CD4-positive, alpha-beta T cell treated with Interleukin-15 for 4 hours (primary cell): ENCODE measurements around the gene TMEM51.

ENCODE experiments used
- DNase-seq: peaks from one replicate; pipeline ENCODE4 v3.0.0-alpha.2; 2020; ENCODE audit warnings: low spot score

The TMEM51 gene

DNA sequence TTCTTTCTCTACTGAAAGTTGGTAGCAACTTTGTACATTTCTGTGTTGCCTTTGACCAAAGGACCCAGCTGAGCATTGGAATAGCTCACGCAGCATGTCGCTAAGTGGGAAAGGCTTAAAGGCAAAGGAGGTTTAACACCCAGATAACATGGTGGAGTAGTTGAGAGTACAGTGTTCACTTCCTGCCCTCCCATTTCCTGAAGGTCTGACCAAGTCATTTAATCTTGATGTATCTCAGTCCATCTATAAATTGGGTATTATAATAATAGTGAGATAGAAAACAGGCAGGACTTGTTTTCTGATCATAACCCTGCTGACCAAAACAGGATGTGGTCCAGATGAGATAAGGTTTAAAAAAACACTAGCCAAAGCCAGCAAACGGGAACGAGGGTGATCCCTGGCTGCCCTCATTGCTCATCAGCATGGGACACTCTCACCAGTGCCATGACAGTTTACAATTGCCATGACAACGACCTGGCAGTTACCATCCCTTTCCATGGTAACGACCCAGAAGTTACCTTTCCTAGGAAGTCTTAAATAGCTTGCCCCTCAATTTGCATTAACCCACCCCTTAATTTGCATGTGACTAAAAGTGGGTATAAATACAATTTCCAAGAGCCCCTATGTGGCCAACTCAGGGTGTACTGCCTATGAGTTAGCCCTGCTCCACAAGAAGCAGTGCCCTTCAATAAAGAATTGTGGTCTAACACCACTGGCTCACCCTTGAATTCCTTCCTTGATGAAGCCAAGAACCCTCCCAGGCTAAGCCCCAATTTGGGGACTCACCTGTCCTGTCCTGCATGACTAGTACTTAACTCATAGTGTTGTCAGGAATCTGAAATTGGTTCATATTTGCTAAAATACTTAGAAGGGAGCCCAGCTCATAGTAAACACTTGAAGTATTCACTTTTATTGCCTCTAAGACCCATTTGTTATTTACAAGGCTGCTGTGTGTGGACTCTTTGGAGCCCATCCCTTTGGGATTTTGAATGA is 65.0 kb downstream of the TMEM51 start:
- peak; percentile 1 for DNase-seq

GRCh38 chr1:15219280-15220023 is 65.9 kb downstream of the TMEM51 start:
- no peak for DNase-seq

- no peak for DNase-seq
Observed at GRCh38 chr1:15220024-15220392, 66.5 kb downstream of the TMEM51 start.

GRCh38 chr1:15220825-15221431 is 67.4 kb downstream of the TMEM51 start:
- DNase-seq, result no peak

- no peak for DNase-seq
Observed at GRCh38 chr1:15222653-15223303, 69.2 kb downstream of the TMEM51 start.

DNA sequence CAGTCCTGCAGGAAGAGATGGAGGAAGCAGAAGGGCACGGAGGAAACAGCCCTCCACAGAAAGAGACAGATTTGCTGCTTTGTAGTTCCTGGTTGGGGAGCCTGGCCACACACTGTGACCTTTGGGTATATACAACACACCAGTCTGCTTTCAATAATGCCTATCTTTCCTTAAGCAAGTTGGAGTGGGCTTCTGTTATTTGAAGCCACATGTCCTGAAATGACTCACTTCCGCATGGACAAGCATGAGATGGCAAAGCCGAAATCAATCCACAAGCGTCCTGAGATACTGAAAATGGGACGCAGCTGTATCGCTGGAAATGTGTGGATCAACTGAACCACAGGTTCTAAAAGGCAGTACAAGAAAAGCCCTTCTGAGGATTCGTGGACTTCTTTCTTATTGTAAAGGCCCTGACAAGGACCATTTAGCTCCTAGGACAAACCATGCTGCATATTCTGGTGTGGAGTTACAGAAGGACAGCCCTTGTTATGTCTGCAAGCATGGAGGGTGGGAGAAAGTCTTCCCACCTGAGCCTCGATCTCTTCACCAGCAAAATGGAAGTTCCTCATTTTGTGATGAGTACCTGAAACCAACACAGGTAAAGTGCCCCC is 70.8 kb downstream of the TMEM51 start:
- no peak for DNase-seq

DNA sequence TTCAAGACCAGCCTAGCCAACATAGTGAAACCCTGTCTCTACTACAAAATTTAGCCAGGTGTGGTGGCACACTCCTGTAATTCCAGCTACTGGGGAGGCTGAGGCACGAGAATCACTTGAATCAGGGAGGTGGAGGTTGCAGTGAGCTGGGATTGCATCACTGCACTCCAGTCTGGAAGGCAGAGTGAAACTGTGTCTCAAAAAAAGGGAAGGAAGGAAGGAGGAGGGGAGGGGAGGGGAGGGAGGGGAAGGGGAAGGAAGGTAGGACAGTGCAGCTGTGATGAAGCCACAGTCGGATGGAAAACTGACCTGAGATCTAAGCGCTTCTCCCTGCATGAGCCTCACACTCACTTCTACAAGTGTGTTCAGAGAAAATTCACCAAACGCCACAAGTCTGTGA is 71.4 kb downstream of the TMEM51 start:
- DNase-seq, result no peak

GRCh38 chr1:15225461-15225860 is 71.9 kb downstream of the TMEM51 start:
- DNase-seq, result no peak

GRCh38 chr1:15226388-15227255 is 73.1 kb downstream of the TMEM51 start:
- DNase-seq, result no peak

- DNase-seq, result no peak
Observed at GRCh38 chr1:15229707-15230131, 76.2 kb downstream of the TMEM51 start.

- no peak for DNase-seq
Observed at GRCh38 chr1:15231714-15232201, 78.2 kb downstream of the TMEM51 start.

- no peak for DNase-seq
Observed at GRCh38 chr1:15233689-15234088, 80.1 kb downstream of the TMEM51 start.

DNA sequence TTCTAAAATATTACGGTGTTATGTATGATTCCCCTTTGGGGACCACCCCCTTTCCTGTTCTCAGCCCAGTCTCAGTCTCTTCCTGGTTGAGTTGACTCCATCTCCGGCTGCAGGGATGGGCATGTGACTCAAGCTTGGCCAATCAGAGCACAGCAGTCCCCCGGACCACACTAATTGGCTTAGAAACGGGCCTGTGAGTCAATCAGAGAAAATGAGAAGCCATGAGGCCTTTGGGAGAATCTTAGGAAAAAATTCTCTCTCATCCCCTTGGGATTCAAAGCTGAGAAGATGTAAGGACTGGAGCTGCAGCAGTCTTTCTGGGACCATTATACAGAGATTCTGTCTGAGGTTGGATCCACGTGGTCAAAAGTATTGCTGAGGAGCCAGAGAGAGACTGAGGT is 82.8 kb downstream of the TMEM51 start:
- no peak for DNase-seq

DNA sequence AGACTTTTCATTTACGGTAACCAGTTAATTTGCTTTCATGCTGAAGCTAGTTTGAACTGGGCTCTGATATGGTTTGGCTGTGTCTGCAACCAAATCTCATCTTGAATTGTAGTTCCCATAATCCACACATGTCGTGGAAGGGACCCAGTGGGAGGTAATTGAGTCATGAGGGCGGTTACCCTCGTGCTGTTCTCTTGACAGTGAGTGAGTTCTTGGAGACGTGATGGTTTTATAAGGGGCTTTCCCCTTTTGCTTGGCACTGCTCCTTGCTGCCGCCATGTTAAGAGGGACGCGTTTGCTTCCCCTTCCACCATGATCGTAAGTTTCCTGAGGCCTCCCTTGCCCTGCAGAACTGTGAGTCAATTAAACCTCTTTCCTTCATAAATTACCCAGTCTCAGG is 83.2 kb downstream of the TMEM51 start:
- DNase-seq, result no peak

DNA sequence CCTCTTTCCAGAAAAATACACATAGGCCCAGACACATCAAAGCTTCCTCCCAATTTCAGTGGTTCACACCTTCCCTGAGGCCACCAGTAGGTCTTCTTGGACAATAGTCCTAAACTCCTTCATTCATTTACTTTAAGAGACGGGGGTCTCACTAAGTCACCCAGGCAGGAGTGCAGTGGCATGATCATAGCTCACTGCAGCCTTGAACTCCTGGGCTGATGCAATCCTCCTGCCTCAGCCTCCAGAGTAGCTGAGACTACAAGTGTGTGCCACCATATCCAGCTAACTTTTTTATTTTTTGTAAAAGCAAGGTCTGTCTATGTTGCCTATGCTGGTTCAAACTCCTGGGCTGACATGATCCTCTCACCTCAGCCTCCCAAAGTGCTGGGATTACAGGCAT is 85.2 kb downstream of the TMEM51 start:
- no peak for DNase-seq

DNA sequence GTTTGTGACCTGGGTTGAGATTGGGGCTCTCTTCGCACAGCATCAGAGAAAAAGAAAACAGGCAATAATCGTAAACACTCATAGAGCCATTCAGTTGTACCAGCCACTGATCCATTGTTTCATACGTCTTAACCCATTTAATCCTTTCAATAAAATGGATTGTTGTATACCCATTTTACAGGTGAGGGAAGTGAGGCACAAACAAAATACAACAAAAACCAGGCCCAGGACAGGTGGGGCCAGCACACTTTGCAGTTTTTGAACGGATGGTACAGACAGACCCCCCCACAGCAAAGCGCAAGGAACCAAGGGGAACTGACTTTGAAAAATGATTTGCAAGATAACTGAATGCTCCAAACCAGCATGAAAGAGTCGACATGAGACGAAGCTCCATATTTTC is 89.2 kb downstream of the TMEM51 start:
- no peak for DNase-seq

GRCh38 chr1:15243275-15244043 is 89.9 kb downstream of the TMEM51 start:
- no peak for DNase-seq

DNA sequence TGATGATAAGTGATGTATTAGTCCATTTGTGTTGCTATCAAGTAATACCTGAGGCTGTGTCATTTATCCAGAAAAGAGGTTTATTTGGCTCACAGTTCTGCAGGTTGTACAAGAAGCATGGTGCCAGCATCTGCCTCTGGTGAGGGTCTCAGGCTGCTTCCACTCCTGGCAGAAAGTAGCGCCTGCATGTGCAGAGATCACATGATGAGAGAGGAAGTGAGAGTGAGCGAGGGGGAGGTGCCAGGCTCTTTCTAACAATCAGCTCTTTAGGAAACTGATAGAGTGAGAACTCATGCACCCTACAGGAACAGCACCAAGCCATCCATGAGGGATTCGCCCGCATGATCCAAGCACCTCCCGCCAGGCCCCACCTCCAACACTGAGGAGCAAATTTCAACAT is 91.3 kb downstream of the TMEM51 start:
- no peak for DNase-seq

GRCh38 chr1:15245593-15246360 is 92.2 kb downstream of the TMEM51 start:
- DNase-seq, result no peak
